CD4-positive, alpha-beta T cell treated with Interleukin-12 subunit alpha and Interleukin-12 subunit beta, for 1 hour (primary cell): Measurements from ENCODE around the gene COX15.
"Not testable (repeated sequence)": the region's sequence is repeated elsewhere in the genome, so short reads cannot be mapped to it uniquely, and the experiment has no call there.

Experiments
- DNase-seq: peaks from one replicate; pipeline ENCODE4 v3.0.0-alpha.2; 2020

Gene COX15

GRCh38 chr10:99740260-99740659, 8.3 kb upstream of the COX15 start:
- DNase-seq, result no peak

DNA sequence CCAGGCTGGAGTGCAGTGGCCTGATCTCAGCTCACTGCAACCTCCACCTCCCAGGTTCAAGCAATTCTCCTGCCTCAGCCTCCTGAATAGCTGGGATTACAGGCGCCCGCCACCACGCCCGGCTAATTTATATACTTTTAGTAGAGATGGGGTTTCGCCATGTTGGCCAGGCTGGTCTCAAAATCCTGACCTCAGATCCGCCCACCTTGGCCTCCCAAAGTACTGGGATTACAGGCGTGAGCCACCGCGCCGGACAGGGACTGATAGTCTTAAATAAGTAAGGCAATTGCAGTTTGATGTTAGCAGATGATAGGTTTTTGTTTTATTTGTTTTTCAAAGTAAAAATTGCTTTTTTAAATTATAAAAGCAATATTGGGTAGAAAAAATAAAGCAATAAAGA, 2.2 kb upstream of the COX15 start:
- not testable (repeated sequence) for DNase-seq

GRCh38 chr10:99733366-99733765, 1.4 kb upstream of the COX15 start:
- DNase-seq, result no peak

DNA sequence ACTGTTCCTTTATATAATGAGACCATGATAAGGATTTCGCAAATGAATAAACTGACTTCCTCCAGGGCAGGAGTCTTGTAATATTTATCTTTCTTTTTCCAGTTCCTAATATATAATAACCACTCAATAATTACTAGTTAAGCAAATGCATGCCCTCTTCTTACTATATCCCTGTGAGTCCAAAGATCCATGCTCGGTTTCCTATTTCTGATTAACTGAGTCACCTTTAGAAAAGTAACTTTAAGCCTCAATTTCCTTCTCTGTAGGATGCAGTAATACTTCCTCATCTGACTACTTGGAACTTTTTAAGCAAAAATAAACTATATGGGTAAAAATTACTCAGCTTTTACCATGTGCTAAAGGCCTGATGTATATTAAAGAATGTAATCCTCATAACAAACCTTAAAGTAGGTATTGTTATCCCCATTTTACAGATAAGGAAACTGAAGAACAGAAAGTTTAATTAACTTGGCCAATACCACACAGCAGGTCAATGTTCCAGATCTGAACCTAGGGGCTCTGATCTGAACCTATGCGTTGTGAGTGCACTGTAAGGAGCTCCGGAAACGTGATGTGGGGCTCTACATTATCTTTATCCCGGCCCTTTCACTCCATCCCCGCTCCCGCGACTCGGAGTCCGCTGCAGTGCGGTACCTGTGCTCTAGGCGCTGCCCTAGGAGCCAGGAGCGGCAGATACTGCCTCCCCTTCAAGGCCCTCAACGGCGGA, 458 bp downstream of the COX15 start:
- DNase-seq, result no peak

GRCh38 chr10:99730026-99730425, 1.9 kb downstream of the COX15 start:
- no peak for DNase-seq

GRCh38 chr10:99720387-99720786, 11.5 kb downstream of the COX15 start:
- DNase-seq, result no peak

DNA sequence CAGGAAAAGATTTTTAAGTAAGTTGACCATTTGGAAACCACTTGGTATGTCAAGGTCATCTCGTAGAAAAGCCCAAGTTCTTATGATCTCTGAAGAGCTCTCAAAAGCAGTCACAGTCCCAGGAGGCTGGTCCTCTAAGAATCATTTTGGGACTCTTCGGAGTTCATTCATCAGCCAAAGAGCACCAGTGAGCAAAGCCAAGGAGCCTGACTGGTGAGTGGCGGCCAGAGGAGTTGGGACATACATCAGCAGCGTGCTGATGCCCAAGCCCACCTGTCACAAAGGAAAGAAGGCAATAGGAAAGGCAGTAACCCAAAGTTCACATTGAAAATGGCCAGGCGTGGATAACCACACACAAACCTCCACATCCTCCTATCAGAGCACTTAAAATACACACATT, 17.5 kb downstream of the COX15 start:
- DNase-seq, result no peak

DNA sequence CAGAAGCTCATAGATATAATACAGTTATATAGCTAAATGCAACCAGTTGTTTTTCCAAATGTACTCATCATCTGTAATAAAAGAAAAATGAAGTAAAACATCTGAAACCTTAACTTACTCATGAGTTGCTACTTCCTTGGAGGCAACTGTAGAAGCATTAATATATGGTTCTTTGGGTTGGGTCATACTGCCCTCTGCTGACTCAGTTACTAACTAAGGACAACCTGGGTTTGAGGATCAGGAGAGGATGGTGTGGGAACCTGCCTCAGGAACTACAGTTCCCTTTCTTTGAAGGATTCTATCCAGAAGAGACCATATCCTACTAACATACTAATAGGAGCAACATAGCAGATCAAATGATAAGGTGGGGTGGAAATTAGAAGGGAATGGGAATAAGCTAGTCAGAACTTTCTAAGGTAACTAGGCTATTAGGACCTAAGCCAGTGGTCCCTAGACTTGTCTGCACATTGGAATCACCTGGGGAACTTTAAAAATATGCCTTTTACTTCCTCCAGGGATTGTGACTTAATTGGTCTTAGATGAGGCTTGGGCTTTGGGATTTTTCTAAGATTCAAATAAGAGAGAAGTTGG, 20.7 kb downstream of the COX15 start:
- DNase-seq, result peak; percentile 39

DNA sequence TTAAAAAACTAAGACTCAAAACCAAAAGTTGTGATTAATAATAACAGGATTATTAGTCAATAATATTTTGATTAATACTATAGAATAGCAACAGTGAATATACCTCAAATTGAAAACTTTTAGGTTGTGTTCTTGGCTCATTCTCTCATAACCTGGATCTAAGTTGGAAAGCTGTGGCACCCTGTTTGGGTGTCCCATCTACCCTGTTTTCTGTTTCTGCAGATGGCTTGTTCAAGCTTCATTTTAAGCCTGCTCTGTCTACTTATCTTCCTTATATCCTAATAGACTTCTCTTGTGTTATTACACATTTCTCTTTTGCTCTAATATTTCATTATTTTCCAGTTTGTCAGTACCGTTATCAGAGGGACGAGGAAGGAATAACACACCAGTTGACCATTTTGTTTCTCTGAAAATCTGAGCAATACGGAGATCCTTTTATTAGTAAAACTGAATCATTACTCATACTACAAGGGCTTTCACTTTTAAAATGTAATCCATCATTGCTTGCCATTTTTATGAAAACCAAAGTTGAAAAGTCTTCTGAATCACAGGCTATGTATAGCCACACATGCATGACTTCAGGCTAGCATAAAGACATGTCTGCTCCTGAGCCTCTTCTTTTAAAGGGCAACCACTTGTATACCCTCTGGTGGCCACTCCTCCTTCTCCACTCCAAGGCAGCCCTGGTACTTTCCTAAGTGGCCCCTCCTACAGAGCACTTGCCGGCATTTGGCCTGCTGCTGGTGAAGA, 22.3 kb downstream of the COX15 start:
- DNase-seq, result no peak

GRCh38 chr10:99708428-99709012, 23.4 kb downstream of the COX15 start:
- DNase-seq, result no peak

DNA sequence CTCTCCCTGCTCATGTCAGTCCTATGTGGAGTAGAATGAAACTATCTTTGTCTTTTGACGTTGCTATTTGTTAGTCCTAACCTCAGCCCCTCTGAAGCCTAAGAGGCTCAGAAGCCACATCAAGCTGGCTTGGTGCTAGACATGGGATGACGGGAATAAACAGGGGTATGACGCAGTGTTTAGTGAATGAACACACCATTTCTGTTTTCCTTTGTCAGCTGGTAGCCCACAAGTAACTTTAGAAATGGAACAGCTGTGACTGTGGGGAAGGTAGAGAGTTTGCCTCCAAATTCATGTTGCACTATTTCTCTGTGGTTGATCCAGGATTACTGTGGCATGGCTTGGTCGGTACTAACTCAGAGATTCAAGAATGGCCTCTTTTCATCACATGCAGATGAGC, 31.3 kb downstream of the COX15 start:
- DNase-seq, result no peak

GRCh38 chr10:99698504-99699080, 33.3 kb downstream of the COX15 start:
- no peak for DNase-seq

- no peak for DNase-seq
Measured at GRCh38 chr10:99695761-99696160, 36.2 kb downstream of the COX15 start.

DNA sequence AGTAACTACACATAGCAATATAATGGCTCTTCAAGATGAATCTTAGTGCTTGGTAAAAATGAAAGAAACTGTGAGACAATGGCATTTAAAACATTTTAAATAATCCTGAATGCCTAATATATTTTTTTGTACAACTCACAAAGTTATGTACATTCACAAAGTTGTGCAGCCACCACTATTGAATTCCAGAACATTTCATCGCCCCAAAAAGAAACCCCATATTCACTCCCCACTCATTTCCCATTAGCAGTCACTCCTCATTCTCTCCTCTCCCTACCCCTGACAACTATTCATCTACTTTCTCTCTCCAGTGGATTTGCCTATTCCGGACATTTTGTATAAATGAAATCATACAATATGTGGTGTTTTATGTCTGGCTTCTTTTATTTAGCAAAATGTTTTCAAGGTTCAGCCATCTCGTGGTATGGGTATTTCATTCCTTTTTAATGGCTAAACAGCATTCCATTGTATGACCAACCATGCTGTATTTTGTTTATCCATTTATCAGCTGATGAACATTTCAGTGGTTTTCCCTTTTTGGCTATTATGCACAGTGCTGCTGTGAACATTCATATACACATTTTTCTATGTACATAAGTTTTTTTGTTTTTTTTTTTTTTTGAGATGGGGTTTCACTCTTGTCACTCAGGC, 37.9 kb downstream of the COX15 start:
- no peak for DNase-seq

GRCh38 chr10:99689461-99689860, 42.5 kb downstream of the COX15 start:
- no peak for DNase-seq

GRCh38 chr10:99685597-99685967, 46.3 kb downstream of the COX15 start:
- DNase-seq, result no peak

- no peak for DNase-seq
Measured at GRCh38 chr10:99682752-99683151, 49.2 kb downstream of the COX15 start.
